Body of pancreas (tissue), 4 donors: ENCODE results near the gene WASF1. TPM values are rescaled to one million over a fixed set of nuclear protein-coding genes. Genes with fewer than 3 reads are reported as not detected.

ENCODE experiments used
- ATAC-seq: fragments of 150-250 bp; one replicate; pipeline ENCODE4 v1.9.1; 2016
- DNase-seq, 4 donors: peaks; one replicate each; pipeline ENCODE4 v3.0.0-alpha.2; 2019
- H3K27ac ChIP-seq, 4 donors: fragments of 200-600 bp; sonication (generic); 1 replicate in 3 of 4; 2 replicates in 1 of 4; pipeline versions ENCODE4 v1.5.1 to v1.6.1; 2016 to 2019; ENCODE audit warnings: mild to moderate bottlenecking in 1 of 4, mixed read lengths in 1 of 4, moderate library complexity in 1 of 4
- H3K27me3 ChIP-seq, 2 donors: fragments of 200-600 bp; sonication (generic); one replicate each; pipeline ENCODE4 v1.6.0; 2016; ENCODE audit warnings: mild to moderate bottlenecking in 1 of 2
- H3K36me3 ChIP-seq, 2 donors: fragments of 200-600 bp; sonication (generic); replicated peaks in 1 of 2; 2 replicates each; pipeline ENCODE4 v1.5.1; 2016; ENCODE audit warnings: low read depth in 2 of 2; ENCODE audit not compliant: insufficient read depth in 1 of 2
- H3K4me1 ChIP-seq: fragments of 200-600 bp; sonication (generic); one replicate; pipeline ENCODE4 v1.6.0; 2016
- H3K4me3 ChIP-seq, 2 donors: fragments of 200-600 bp; sonication (generic); 1 replicate in 1 of 2; 2 replicates in 1 of 2; pipeline ENCODE4 v1.5.1; 2016 to 2019
- H3K9me3 ChIP-seq, 3 donors: fragments of 200-600 bp; sonication (generic); 1 replicate in 2 of 3; 2 replicates in 1 of 3; pipeline ENCODE4 v1.5.1; 2016
- CTCF ChIP-seq, 7 experiments: fragments of 450-650 bp in 4 of 7; fragments of 200-600 bp in 3 of 7; sonication (generic) in 3 of 7; IDR thresholded peaks; one replicate each; pipeline ENCODE4 v1.5.1; 2016 to 2019; ENCODE audit warnings: antibody characterized with exemption in 7 of 7
- POLR2A ChIP-seq, 3 donors: fragments of 450-650 bp; IDR thresholded peaks; one replicate each; pipeline ENCODE4 v1.6.1; 2016; ENCODE audit warnings: antibody characterized with exemption in 3 of 3, mild to moderate bottlenecking in 2 of 3
- WGBS, 2 donors: methylation state at CpG; one replicate each; pipeline ENCODE4 v1.1.5; 2017; 5-methylcytosine and 5-hydroxymethylcytosine counted together
- intact Hi-C: fragments of 100-400 bp; cut with DNase I; formaldehyde crosslinking; loops from one replicate; pipeline ENCODE4 v1.15.1; 2023
- total RNA-seq, 2 donors: library from RNA; depleted of rRNA; stranded (reverse); fragments of >200 nt; gene quantifications; one replicate each; pipeline ENCODE4 v1.1.0, GENCODE V29; 2016

WASF1 gene
- total RNA-seq, 2 donors from 2014 or later = 7.5 to 8.9 TPM

- H3K9me3 ChIP-seq = no peaks in the 10 kb centered on the region
- H3K4me3 ChIP-seq = peak within 1 kb of the TSS; percentile 43 to 86
- 0% methylated on average over 20 to 28 of the region's 28 CpGs for WGBS, 2 donors
- intact Hi-C loops = no loop called here
- no peaks in the 10 kb centered on the region for H3K27me3 ChIP-seq
- H3K4me1 ChIP-seq = peaks cover 34% of the 10 kb centered on the region
- DNase-seq (peak; percentile 59 to 65 (median 62)), ATAC-seq (peak; percentile 66)
- H3K36me3 ChIP-seq = no peaks in the 10 kb centered on the region
- TF ChIP-seq POLR2A (IDR thresholded peaks at IDR 0.05) = peak in 2 of 3 donors; percentile 62 to 75
- no peak for TF ChIP-seq CTCF (IDR thresholded peaks at IDR 0.05)
- H3K27ac ChIP-seq = peak within 1 kb of the TSS; percentile 63 to 85 (median 74)
These were observed 948 bp upstream of the WASF1 start, which contains the start of gene CDC40 for GRCh38 chr6:110180228-110181008. CDC40 (plus strand) TSS chr6:110180427; CDS start chr6:110180445, 18 bp downstream.

GRCh38 chr6:110178626-110179405 lies 654 bp downstream of the WASF1 start:
- TF ChIP-seq POLR2A (IDR thresholded peaks at IDR 0.05) (no peak), CTCF (IDR thresholded peaks at IDR 0.05) (peak; percentile 36 to 91 (median 73))
- H3K4me3 ChIP-seq = peak overlapping the region; percentile 34 to 86
- ATAC-seq (peak; percentile 25), DNase-seq (peak; percentile 28 to 55 (median 40))
- no peaks in the 10 kb centered on the region for H3K9me3 ChIP-seq
- H3K4me1 ChIP-seq = peaks cover 29% of the 10 kb centered on the region
- H3K36me3 ChIP-seq = no peaks in the 10 kb centered on the region
- intact Hi-C loops = loop anchor here (10.0 kb wide), 1 partner anchor 216 kb away; no protein-coding TSS in a partner anchor
- H3K27me3 ChIP-seq = no peaks in the 10 kb centered on the region
- H3K27ac ChIP-seq = peak overlapping the region; percentile 63 to 85 (median 74)
- WGBS, 2 donors = 0% methylated on average over 27 to 60 of the region's 66 CpGs

- WGBS, 2 donors = 73 to 77% methylated on average over 4 of the region's 4 CpGs
- ATAC-seq = no peak
- intact Hi-C loops = loop anchor here (10.0 kb wide), 1 partner anchor 221 kb away; no protein-coding TSS in a partner anchor
These were observed 5.9 kb downstream of the WASF1 start for GRCh38 chr6:110173506-110174132.

GRCh38 chr6:110170081-110170480 lies 9.4 kb downstream of the WASF1 start:
- intact Hi-C loops = loop anchor here (10.0 kb wide), 1 partner anchor 225 kb away; no protein-coding TSS in a partner anchor
- TF ChIP-seq CTCF (IDR thresholded peaks at IDR 0.05) (no peak), POLR2A (IDR thresholded peaks at IDR 0.05) (no peak)
- DNase-seq = no peak
- 82 to 89% methylated on average over 2 of the region's 2 CpGs for WGBS, 2 donors
- H3K36me3 ChIP-seq = no peaks in the 10 kb centered on the region
- H3K27ac ChIP-seq = no peak overlapping the region
- H3K4me1 ChIP-seq = no peaks in the 10 kb centered on the region
- no peak for ATAC-seq
- no peaks in the 10 kb centered on the region for H3K27me3 ChIP-seq
- no peaks in the 10 kb centered on the region for H3K9me3 ChIP-seq
- no peak overlapping the region for H3K4me3 ChIP-seq

More at GRCh38 chr6:110173506-110174132, 5.9 kb downstream of the WASF1 start:
- Histone ChIP-seq H3K27ac (no peak overlapping the region), H3K4me3 (no peak overlapping the region), H3K9me3 (no peaks in the 10 kb centered on the region), H3K27me3 (no peaks in the 10 kb centered on the region), H3K4me1 (no peaks in the 10 kb centered on the region), H3K36me3 (no peaks in the 10 kb centered on the region)
- TF ChIP-seq POLR2A (IDR thresholded peaks at IDR 0.05) = no peak
- TF ChIP-seq CTCF (IDR thresholded peaks at IDR 0.05) = no peak
- no peak for DNase-seq
